IMR-90 (cell line): ENCODE measurements around the gene RGS7BP. TPM values are rescaled to one million over a fixed set of nuclear protein-coding genes. Genes with fewer than 3 reads are reported as not detected.

Experiments used
- ATAC-seq: fragments of 200-7000 bp; cut with Tn5 transposase; 2 replicates; pipeline ENCODE4 v1.9.1; 2020; ENCODE audit warnings: low read depth, mild to moderate bottlenecking, moderate library complexity
- BruUV-seq: library from RNA; stranded (reverse); fragments of 400-500 nt; replicated peaks from 2 replicates; lab custom pipeline; 2021; lab: Mats Ljungman, UMichigan
- CTCF ChIA-PET: fragments of 300-600 bp; formaldehyde crosslinking; extraction: SDS; loops from one replicate; lab custom pipeline; 2021; ENCODE audit warnings: antibody characterized with exemption; lab: Yijun Ruan, JAX
- POLR2A ChIA-PET: fragments of 300-600 bp; sonication (Branson Sonifier 250); formaldehyde crosslinking; loops from one replicate; lab custom pipeline; 2022; ENCODE audit warnings: antibody characterized with exemption; ENCODE audit not compliant: unreplicated experiment; lab: Charles Lee
- DNase-seq: peaks from one replicate; pipeline ENCODE4 v3.0.0; 2013
- H2AFZ ChIP-seq: replicated peaks from 2 replicates; pipeline ENCODE3; 2013; ENCODE audit warnings: low read length, mild to moderate bottlenecking; ENCODE audit not compliant: poor library complexity
- H2AK5ac ChIP-seq: 2 replicates; pipeline ENCODE4 v1.6.1; 2013; ENCODE audit warnings: low read depth, low read length, inconsistent platforms
- H2AK9ac ChIP-seq: replicated peaks from 2 replicates; pipeline ENCODE3; 2013; ENCODE audit warnings: mild to moderate bottlenecking, low read depth, low read length, moderate library complexity; ENCODE audit not compliant: poor library complexity
- H2BK120ac ChIP-seq: 2 replicates; pipeline ENCODE4 v1.6.1; 2013; ENCODE audit warnings: low read depth, low read length, inconsistent platforms
- H2BK15ac ChIP-seq: 3 replicates; pipeline ENCODE4 v1.6.1; 2013; ENCODE audit warnings: low read depth, low read length, inconsistent platforms
- H2BK20ac ChIP-seq: 2 replicates; pipeline ENCODE4 v1.6.1; 2013; ENCODE audit warnings: low read depth, mild to moderate bottlenecking, inconsistent platforms, low read length, moderate library complexity
- H2BK5ac ChIP-seq: 2 replicates; pipeline ENCODE4 v1.6.1; 2013; ENCODE audit warnings: mild to moderate bottlenecking, low read depth, low read length, inconsistent platforms; ENCODE audit not compliant: poor library complexity, severe bottlenecking
- H3K14ac ChIP-seq: replicated peaks from 2 replicates; pipeline ENCODE4 v1.6.1; 2013; ENCODE audit warnings: low read depth, low read length, inconsistent platforms
- H3K18ac ChIP-seq: 2 replicates; pipeline ENCODE4 v1.6.1; 2013; ENCODE audit warnings: low read depth, low read length, control low read depth
- H3K23ac ChIP-seq: 2 replicates; pipeline ENCODE4 v1.6.1; 2013; ENCODE audit warnings: low read depth, low read length, inconsistent platforms
- H3K27ac ChIP-seq: 2 replicates; pipeline ENCODE4 v1.5.1; 2013; ENCODE audit warnings: mild to moderate bottlenecking, control low read depth, low read length; ENCODE audit not compliant: insufficient read depth
- H3K27me3 ChIP-seq: 2 replicates; pipeline ENCODE4 v1.6.1; 2013; ENCODE audit warnings: low read length; ENCODE audit not compliant: control insufficient read depth, insufficient read depth
- H3K36me3 ChIP-seq: 2 replicates; pipeline ENCODE4 v1.6.1; 2013; ENCODE audit warnings: low read length, mixed read lengths; ENCODE audit not compliant: control insufficient read depth, insufficient read depth
- H3K4ac ChIP-seq: 2 replicates; pipeline ENCODE4 v1.6.1; 2013; ENCODE audit warnings: low read depth, low read length, inconsistent platforms
- H3K4me1 ChIP-seq: 2 replicates; pipeline ENCODE4 v1.6.1; 2013; ENCODE audit warnings: low read length, mixed read lengths; ENCODE audit not compliant: control insufficient read depth, insufficient read depth
- H3K4me2 ChIP-seq: 2 replicates; pipeline ENCODE4 v1.6.1; 2013; ENCODE audit warnings: low read depth, mild to moderate bottlenecking, control low read depth, low read length, moderate library complexity
- H3K4me3 ChIP-seq: 2 replicates; pipeline ENCODE4 v1.5.1; 2013; ENCODE audit warnings: low read depth, mild to moderate bottlenecking, control low read depth, low read length, moderate library complexity; ENCODE audit not compliant: insufficient read depth
- H3K56ac ChIP-seq: 2 replicates; pipeline ENCODE4 v1.6.1; 2013; ENCODE audit warnings: low read length, inconsistent platforms; ENCODE audit not compliant: insufficient read depth; ENCODE audit errors: extremely low read depth
- H3K79me1 ChIP-seq, 2 experiments: 2 replicates each; pipeline ENCODE4 v1.6.1; 2013; ENCODE audit warnings: low read length in 2 of 2, inconsistent platforms in 1 of 2, low read depth in 1 of 2
- H3K9ac ChIP-seq: 2 replicates; pipeline ENCODE4 v1.6.1; 2013; ENCODE audit warnings: low read depth, low read length, control low read depth
- H3K9me1 ChIP-seq: 2 replicates; pipeline ENCODE4 v1.6.1; 2013; ENCODE audit warnings: low read length, inconsistent platforms; ENCODE audit not compliant: insufficient read depth
- H3K9me3 ChIP-seq: 2 replicates; pipeline ENCODE4 v1.6.1; 2013; ENCODE audit warnings: low read length; ENCODE audit not compliant: control insufficient read depth, insufficient read depth
- H4K20me1 ChIP-seq: 2 replicates; pipeline ENCODE4 v1.6.1; 2013; ENCODE audit warnings: low read length, inconsistent platforms; ENCODE audit not compliant: insufficient read depth
- H4K5ac ChIP-seq: 2 replicates; pipeline ENCODE4 v1.6.1; 2013; ENCODE audit warnings: mild to moderate bottlenecking, low read depth, low read length, control low read depth
- H4K8ac ChIP-seq, 2 experiments: 2 replicates each; pipeline ENCODE4 v1.6.1; 2013; ENCODE audit warnings: low read depth in 2 of 2, low read length in 2 of 2, control low read depth in 1 of 2, inconsistent platforms in 1 of 2
- H4K91ac ChIP-seq: 2 replicates; pipeline ENCODE4 v1.6.1; 2013; ENCODE audit warnings: low read depth, low read length, inconsistent platforms; ENCODE audit not compliant: insufficient read depth
- BHLHE40 ChIP-seq: fragments of 150-350 bp; IDR thresholded peaks from 2 replicates; pipeline ENCODE4 v1.6.1; 2016; ENCODE audit warnings: mild to moderate bottlenecking, low read depth, low read length
- FOS ChIP-seq: fragments of 150-350 bp; IDR thresholded peaks from 2 replicates; pipeline ENCODE4 v1.6.1; 2016; ENCODE audit warnings: low read depth, low read length
- MAFK ChIP-seq: IDR thresholded peaks from 2 replicates; pipeline ENCODE4 v1.6.1; 2012; ENCODE audit warnings: low read depth, low read length, improper control_type of control experiment
- MAZ ChIP-seq: IDR thresholded peaks from 2 replicates; pipeline ENCODE4 v1.6.1; 2012; ENCODE audit warnings: low read depth, mild to moderate bottlenecking, low read length, improper control_type of control experiment, moderate library complexity, borderline replicate concordance
- MXI1 ChIP-seq: IDR thresholded peaks from 2 replicates; pipeline ENCODE4 v1.6.1; 2012; ENCODE audit warnings: low read depth, mild to moderate bottlenecking, low read length, moderate library complexity, borderline replicate concordance
- NFE2L2 ChIP-seq: fragments of 150-350 bp; IDR thresholded peaks from 2 replicates; pipeline ENCODE4 v1.6.1; 2016; ENCODE audit warnings: low read depth, mild to moderate bottlenecking, low read length
- POLR2A ChIP-seq: IDR thresholded peaks from 2 replicates; pipeline ENCODE4 v1.6.1; 2012; ENCODE audit warnings: mild to moderate bottlenecking, low read depth, low read length
- RAD21 ChIP-seq: IDR thresholded peaks from 2 replicates; pipeline ENCODE4 v1.6.1; 2012; ENCODE audit warnings: low read length, improper control_type of control experiment
- RCOR1 ChIP-seq: IDR thresholded peaks from 2 replicates; pipeline ENCODE4 v1.6.1; 2012; ENCODE audit warnings: mild to moderate bottlenecking, low read length, improper control_type of control experiment; ENCODE audit not compliant: insufficient replicate concordance
- RFX5 ChIP-seq: IDR thresholded peaks from 2 replicates; pipeline ENCODE4 v1.8.0; 2012; ENCODE audit warnings: low read depth, mild to moderate bottlenecking, low read length, moderate library complexity
- SMC3 ChIP-seq: fragments of 150-350 bp; IDR thresholded peaks from 2 replicates; pipeline ENCODE4 v1.6.1; 2016; ENCODE audit warnings: low read depth, mild to moderate bottlenecking, antibody characterized with exemption, low read length, moderate library complexity
- WGBS, 2 experiments: methylation state at CpG; one replicate each; pipeline versions ENCODE4 v1.1.5 to v1.1.7; 2013; ENCODE audit warnings: missing lambda C conversion rate in 2 of 2; ENCODE audit not compliant: insufficient read length in 1 of 2; ENCODE audit errors: extremely low coverage in 2 of 2; 5-methylcytosine and 5-hydroxymethylcytosine counted together
- dilution Hi-C: fragments of 300-500 bp; cut with HindIII; formaldehyde crosslinking; loops from one replicate; pipeline ENCODE4 v1.14.3; 2018; ENCODE audit warnings: low sequenced_read_pairs; ENCODE audit not compliant: unreplicated experiment
- in situ Hi-C: fragments of 300-500 bp; cut with MboI; formaldehyde crosslinking; loops from 3 replicates; pipeline ENCODE4 v1.14.3; 2019; ENCODE audit warnings: low sequenced_read_pairs, inconsistent platforms, mixed read lengths
- intact Hi-C: fragments of 100-400 bp; cut with micrococcal nuclease; formaldehyde crosslinking; loops from 2 replicates; pipeline ENCODE4 v1.10.0; 2022
- polyA plus RNA-seq, 3 experiments: library from polyadenylated mRNA; depleted of rRNA; stranded (reverse); fragments of >200 nt; gene quantifications; 2 replicates each; pipeline ENCODE4 v1.2.3, GENCODE V29; 2012; ENCODE audit warnings: low replicate concordance in 1 of 3
- total RNA-seq: library from RNA; depleted of rRNA; stranded (reverse); fragments of >200 nt; gene quantifications from 2 replicates; pipeline ENCODE4 v1.2.3, GENCODE V29; 2012
- TF ChIP-seq, protein P1 (sequence below): conservative IDR thresholded peaks from 2 replicates; pipeline ENCODE4 v1.5.1; 2012; ENCODE audit warnings: mild to moderate bottlenecking, low read depth, low read length, improper control_type of control experiment
- TF ChIP-seq, protein P2 (sequence below): fragments of 150-350 bp; IDR thresholded peaks from 2 replicates; pipeline ENCODE4 v1.6.1; 2016; ENCODE audit warnings: low read depth, mild to moderate bottlenecking, low read length, moderate library complexity, borderline replicate concordance
- TF ChIP-seq, protein P3 (sequence below): fragments of 150-350 bp; IDR thresholded peaks from 2 replicates; pipeline ENCODE4 v1.6.1; 2017; ENCODE audit warnings: mild to moderate bottlenecking, antibody characterized with exemption, low read length, low read depth

Gene RGS7BP
- total and polyA plus RNA-seq, 2 of the 4 experiments (the other 2 are of a cell fraction) = not detected

DNA sequence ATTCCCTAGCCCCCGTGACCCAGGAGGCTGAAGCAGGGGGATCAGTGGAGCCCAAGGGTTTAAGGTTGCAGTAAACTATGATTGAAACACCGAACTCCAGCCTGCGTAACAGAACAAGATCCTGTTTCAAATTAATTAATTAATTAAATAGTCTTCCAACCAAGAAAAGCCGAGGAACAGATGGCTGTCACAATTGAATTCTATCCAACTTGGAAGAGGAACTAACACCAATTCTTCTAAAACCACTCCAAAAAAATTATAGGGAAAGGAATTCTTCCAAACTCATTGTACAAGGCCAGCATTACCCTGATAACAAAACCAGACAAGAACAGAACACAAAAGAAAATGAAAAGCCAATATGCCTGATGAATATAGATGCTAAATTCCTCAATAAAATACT is 43.4 kb upstream of the RGS7BP start:
- no peaks in the 10 kb centered on the region for H3K27me3 ChIP-seq
- H4K91ac ChIP-seq = no peak overlapping the region
- DNase-seq (no peak), ATAC-seq (no peak)
- H2AFZ ChIP-seq = no peak overlapping the region
- no peaks in the 10 kb centered on the region for H4K20me1 ChIP-seq
- no peak overlapping the region for H2BK5ac ChIP-seq
- in situ Hi-C loops (no loop called here), dilution Hi-C loops (no loop called here), intact Hi-C loops (no loop called here)
- H2BK20ac ChIP-seq = no peak overlapping the region
- no peaks in the 10 kb centered on the region for H3K4me1 ChIP-seq
- no peaks in the 10 kb centered on the region for H3K9me1 ChIP-seq
- POLR2A ChIA-PET = no interaction called here
- no peak overlapping the region for H4K8ac ChIP-seq
- H2AK5ac ChIP-seq = no peak overlapping the region
- no peak overlapping the region for H3K4ac ChIP-seq
- H2AK9ac ChIP-seq = no peak overlapping the region
- no peak overlapping the region for H3K18ac ChIP-seq
- BruUV-seq = no TSS peak
- H3K79me1 ChIP-seq = no peaks in the 10 kb centered on the region
- no peak overlapping the region for H4K5ac ChIP-seq
- no peak overlapping the region for H3K9ac ChIP-seq
- H3K9me3 ChIP-seq = no peaks in the 10 kb centered on the region
- no peak overlapping the region for H3K27ac ChIP-seq
- WGBS, 2 experiments = no CpG with 5 or more reads among the region's 4 CpGs
- TF ChIP-seq, protein P1, sequence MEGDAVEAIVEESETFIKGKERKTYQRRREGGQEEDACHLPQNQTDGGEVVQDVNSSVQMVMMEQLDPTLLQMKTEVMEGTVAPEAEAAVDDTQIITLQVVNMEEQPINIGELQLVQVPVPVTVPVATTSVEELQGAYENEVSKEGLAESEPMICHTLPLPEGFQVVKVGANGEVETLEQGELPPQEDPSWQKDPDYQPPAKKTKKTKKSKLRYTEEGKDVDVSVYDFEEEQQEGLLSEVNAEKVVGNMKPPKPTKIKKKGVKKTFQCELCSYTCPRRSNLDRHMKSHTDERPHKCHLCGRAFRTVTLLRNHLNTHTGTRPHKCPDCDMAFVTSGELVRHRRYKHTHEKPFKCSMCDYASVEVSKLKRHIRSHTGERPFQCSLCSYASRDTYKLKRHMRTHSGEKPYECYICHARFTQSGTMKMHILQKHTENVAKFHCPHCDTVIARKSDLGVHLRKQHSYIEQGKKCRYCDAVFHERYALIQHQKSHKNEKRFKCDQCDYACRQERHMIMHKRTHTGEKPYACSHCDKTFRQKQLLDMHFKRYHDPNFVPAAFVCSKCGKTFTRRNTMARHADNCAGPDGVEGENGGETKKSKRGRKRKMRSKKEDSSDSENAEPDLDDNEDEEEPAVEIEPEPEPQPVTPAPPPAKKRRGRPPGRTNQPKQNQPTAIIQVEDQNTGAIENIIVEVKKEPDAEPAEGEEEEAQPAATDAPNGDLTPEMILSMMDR = no peak
- no peak for TF ChIP-seq RAD21
- no peak for TF ChIP-seq RFX5
- TF ChIP-seq MXI1 = no peak
- TF ChIP-seq RCOR1 = no peak
- TF ChIP-seq FOS = no peak
- TF ChIP-seq BHLHE40 = no peak
- no peak for TF ChIP-seq SMC3
- TF ChIP-seq NFE2L2 = no peak
- no peak for TF ChIP-seq POLR2A
- TF ChIP-seq, protein P2, sequence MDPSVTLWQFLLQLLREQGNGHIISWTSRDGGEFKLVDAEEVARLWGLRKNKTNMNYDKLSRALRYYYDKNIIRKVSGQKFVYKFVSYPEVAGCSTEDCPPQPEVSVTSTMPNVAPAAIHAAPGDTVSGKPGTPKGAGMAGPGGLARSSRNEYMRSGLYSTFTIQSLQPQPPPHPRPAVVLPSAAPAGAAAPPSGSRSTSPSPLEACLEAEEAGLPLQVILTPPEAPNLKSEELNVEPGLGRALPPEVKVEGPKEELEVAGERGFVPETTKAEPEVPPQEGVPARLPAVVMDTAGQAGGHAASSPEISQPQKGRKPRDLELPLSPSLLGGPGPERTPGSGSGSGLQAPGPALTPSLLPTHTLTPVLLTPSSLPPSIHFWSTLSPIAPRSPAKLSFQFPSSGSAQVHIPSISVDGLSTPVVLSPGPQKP = no peak
- no peak for TF ChIP-seq MAFK
- TF ChIP-seq, protein P3, sequence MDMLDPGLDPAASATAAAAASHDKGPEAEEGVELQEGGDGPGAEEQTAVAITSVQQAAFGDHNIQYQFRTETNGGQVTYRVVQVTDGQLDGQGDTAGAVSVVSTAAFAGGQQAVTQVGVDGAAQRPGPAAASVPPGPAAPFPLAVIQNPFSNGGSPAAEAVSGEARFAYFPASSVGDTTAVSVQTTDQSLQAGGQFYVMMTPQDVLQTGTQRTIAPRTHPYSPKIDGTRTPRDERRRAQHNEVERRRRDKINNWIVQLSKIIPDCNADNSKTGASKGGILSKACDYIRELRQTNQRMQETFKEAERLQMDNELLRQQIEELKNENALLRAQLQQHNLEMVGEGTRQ = no peak
- no peak for TF ChIP-seq MAZ
- no peak overlapping the region for H3K23ac ChIP-seq
- H3K36me3 ChIP-seq = no peaks in the 10 kb centered on the region
- no peak overlapping the region for H3K14ac ChIP-seq
- no peak overlapping the region for H3K4me3 ChIP-seq
- no peak overlapping the region for H2BK15ac ChIP-seq
- no peak overlapping the region for H2BK120ac ChIP-seq
- H3K4me2 ChIP-seq = no peak overlapping the region
- H3K56ac ChIP-seq = no peak overlapping the region
- CTCF ChIA-PET = no interaction called here
